PFSK-1 (cell line): Measurements from ENCODE around the gene KLK10.

Experiments used
- POLR2AphosphoS5 ChIP-seq: IDR thresholded peaks from 2 replicates; pipeline ENCODE4 v1.6.1; 2012; ENCODE audit warnings: low read depth, mild to moderate bottlenecking, control low read depth, low read length, moderate library complexity
- REST ChIP-seq, 2 experiments: IDR thresholded peaks; 2 replicates each; pipeline versions ENCODE4 v1.6.1 to v1.8.0; 2011 to 2012; ENCODE audit warnings: low read depth in 2 of 2, low read length in 2 of 2, control low read depth in 1 of 2, inconsistent platforms in 1 of 2, mild to moderate bottlenecking in 1 of 2, moderate library complexity in 1 of 2; ENCODE audit not compliant: insufficient read depth in 1 of 2
- TAF1 ChIP-seq: IDR thresholded peaks from 2 replicates; pipeline ENCODE4 v1.6.1; 2012; ENCODE audit warnings: low read length, control low read depth, borderline replicate concordance; ENCODE audit not compliant: insufficient read depth

- TF ChIP-seq TAF1 (no peak), POLR2AphosphoS5 (no peak), REST (IDR thresholded peaks at IDR 0.05; ENCODE audit: insufficient read depth in 1 of 2, low read depth in 2 of 2, low read length in 2 of 2) (no peak)
Measured at GRCh38 chr19:51000426-51000825, 19.1 kb downstream of the KLK10 start.
